Cerebellar nuclear complex (tissue), 1 donor: ENCODE results near the gene MNDA.
"Not testable (repeated sequence)": the region's sequence is repeated elsewhere in the genome, so short reads cannot be mapped to it uniquely, and the experiment has no call there.

Source experiments
- DNase-seq, 2 experiments: peaks; one replicate each; lab custom pipeline; 2025; lab: John Stamatoyannopoulos, UW

Gene MNDA

GRCh38 chr1:158838660-158839059 is 7.5 kb downstream of the MNDA start:
- DNase-seq = no peak

GRCh38 chr1:158839566-158839965 is 8.4 kb downstream of the MNDA start:
- no peak for DNase-seq

- DNase-seq = no peak
Measured at GRCh38 chr1:158840236-158840635, 9.1 kb downstream of the MNDA start.

- no peak for DNase-seq
Measured at GRCh38 chr1:158864595-158864994, 33.4 kb downstream of the MNDA start.

- DNase-seq = not testable (repeated sequence)
Measured at GRCh38 chr1:158870438-158870837, 39.3 kb downstream of the MNDA start.

GRCh38 chr1:158873141-158873540 is 42.0 kb downstream of the MNDA start:
- no peak for DNase-seq

DNA sequence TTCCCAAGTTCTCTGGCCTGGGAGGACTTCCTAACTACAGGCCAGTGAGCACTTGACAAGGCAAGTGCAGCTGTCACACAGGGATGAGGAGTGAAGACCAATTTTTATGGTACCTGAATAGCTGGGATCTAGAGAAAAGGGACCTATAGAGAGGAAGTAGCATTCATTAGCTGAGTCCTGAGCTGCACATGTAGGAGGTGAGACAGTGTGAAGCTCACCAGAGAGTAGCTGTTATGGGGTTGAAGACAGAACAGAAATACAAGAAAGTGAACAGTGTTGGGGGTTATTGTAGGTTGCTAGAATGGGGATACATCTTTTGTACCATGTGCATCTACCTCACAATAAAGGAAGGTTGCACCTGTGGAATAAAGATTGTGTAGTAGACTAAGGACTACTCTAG is 62.5 kb downstream of the MNDA start:
- no peak for DNase-seq

GRCh38 chr1:158898722-158899121 is 67.6 kb downstream of the MNDA start:
- no peak for DNase-seq
